GM12872 (cell line): ENCODE data around the gene HTD2.
A peak's percentile ranks its signal among the peaks of the same experiment; 100 is the strongest.

Experiments used
- TF ChIP-seq, protein P1 (sequence below): IDR thresholded peaks from 3 replicates; pipeline ENCODE4 v1.5.1; 2011; ENCODE audit warnings: low read depth, mild to moderate bottlenecking, low read length, moderate library complexity; ENCODE audit not compliant: insufficient read depth

The HTD2 gene

DNA sequence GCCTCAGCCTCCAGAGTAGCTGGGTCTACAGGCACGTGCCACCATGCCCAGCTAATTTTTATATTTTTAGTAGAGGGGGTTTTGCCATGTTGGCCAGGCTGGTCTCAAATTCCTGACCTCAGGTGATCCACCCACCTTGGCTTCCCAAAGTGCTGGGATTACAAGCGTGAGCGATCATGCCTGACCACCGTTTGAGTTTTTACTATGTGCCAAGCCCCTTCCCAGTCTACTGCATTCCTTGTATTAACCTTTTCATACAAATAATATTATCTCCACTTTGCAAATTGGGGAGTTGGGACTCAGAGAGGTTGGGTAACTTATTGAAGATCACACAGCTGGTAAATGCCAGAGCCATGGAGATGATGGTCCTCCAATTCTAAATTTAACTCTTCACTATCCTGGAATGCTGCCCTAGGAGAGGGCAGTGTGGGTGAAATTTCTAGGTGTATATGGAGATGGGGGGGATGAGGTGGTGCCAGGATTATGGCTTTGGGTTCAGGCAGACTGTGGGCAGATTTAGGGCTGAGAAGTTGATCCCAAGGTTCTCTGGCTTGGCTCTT, 25.4 kb downstream of the HTD2 start:
- TF ChIP-seq, protein P1, sequence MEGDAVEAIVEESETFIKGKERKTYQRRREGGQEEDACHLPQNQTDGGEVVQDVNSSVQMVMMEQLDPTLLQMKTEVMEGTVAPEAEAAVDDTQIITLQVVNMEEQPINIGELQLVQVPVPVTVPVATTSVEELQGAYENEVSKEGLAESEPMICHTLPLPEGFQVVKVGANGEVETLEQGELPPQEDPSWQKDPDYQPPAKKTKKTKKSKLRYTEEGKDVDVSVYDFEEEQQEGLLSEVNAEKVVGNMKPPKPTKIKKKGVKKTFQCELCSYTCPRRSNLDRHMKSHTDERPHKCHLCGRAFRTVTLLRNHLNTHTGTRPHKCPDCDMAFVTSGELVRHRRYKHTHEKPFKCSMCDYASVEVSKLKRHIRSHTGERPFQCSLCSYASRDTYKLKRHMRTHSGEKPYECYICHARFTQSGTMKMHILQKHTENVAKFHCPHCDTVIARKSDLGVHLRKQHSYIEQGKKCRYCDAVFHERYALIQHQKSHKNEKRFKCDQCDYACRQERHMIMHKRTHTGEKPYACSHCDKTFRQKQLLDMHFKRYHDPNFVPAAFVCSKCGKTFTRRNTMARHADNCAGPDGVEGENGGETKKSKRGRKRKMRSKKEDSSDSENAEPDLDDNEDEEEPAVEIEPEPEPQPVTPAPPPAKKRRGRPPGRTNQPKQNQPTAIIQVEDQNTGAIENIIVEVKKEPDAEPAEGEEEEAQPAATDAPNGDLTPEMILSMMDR = no peak

DNA sequence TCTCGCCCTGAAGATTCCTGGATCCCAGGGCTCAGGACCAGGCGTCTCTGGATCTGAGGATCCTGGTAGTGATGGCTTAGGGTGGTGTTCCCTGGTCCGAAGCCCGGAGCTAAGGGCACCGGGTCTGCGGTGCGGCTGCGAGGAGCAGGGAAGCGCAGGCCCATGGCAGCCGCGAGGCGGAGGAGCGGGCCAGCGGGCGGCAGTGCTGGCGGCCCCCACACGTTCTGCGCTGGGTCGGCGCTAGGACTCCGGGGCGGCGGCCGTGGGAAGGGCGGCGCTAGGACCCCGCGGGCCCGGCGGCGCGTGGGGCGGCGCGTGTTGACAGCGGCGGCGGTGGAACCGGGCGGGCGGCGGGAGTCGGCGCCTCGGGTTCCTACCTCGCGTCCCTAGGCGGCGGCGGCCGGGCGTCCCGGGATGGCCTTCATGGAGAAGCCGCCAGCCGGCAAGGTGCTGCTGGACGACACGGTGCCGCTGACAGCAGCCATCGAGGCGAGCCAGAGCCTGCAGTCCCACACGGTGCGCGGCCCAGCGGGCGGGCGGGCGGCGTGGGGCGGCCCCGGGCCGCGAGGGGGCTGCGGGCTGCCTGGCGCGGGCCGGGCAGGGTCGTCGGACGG, 26.4 kb downstream of the HTD2 start, which contains the start of gene PXK:
PXK (plus strand) TSS at position 318 of the 614 bp plus-strand sequence; CDS start at position 415, 97 bp downstream.
- TF ChIP-seq, protein P1 = peak; percentile 22; the same call in 1 of the 3 replicates

DNA sequence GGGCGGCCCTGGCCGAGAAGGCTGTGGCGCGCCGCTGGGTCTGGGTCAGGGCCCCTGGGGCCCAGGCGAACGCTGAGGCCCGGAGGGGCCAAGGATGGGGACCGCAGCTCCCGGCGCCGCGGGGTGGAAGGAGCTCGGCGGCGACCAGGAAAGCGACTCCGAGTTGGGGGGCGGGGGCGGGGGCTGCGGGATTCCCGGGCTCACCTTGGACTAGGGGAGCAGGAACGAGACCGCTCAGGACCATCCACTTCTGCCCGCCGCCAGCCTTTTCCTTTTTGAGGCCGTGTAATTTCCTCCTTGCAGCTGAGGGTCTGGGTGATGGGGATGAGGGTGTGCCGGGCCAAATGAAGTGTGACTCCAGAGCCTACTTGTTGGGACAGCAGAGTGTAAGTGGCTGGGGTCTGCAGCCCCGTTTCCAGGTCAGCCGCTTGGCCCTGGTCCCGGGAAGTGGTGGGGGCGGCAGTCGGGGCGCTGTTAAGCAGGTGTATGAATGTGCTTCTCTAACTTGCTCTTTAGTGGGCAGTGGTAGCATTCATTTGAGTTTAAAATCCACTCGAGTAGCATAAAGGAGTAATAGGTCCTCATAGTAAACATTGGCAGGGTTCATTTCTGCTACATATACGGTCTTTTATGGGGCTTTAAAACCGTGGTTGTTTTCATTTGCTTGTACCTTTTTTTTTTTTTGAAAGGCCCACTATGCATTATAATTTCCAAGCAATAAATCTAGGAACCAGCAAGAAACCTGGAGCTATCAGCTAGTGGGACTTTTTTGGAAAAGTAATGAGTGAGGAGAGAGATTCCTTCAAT, 27.1 kb downstream of the HTD2 start:
- TF ChIP-seq, protein P1 = no peak

GRCh38 chr3:58334013-58334321, 27.6 kb downstream of the HTD2 start:
- TF ChIP-seq, protein P1 = no peak

- TF ChIP-seq, protein P1 = no peak
These were observed 28.2 kb downstream of the HTD2 start for GRCh38 chr3:58334506-58334884.

- TF ChIP-seq, protein P1 = no peak
These were observed 29.3 kb downstream of the HTD2 start for GRCh38 chr3:58335652-58335947.

GRCh38 chr3:58336135-58336882, 30.0 kb downstream of the HTD2 start:
- TF ChIP-seq, protein P1 = no peak
